KBM-7 (cell line): Measurements from ENCODE around the gene KIR3DL2.
A peak's percentile ranks its signal among the peaks of the same experiment; 100 is the strongest.
"Not testable (repeated sequence)": the region's sequence is repeated elsewhere in the genome, so short reads cannot be mapped to it uniquely, and the experiment has no call there.

Experiments used
- DNase-seq: peaks from one replicate; pipeline ENCODE4 v3.0.0-alpha.2; 2015
- in situ Hi-C: fragments of 300-500 bp; cut with MboI; formaldehyde crosslinking; loops from 2 replicates; pipeline ENCODE4 v1.14.3; 2020; ENCODE audit warnings: low sequenced_read_pairs, low pct_unique_long_range_greater_than_20kb, mixed read lengths

The KIR3DL2 gene

DNA sequence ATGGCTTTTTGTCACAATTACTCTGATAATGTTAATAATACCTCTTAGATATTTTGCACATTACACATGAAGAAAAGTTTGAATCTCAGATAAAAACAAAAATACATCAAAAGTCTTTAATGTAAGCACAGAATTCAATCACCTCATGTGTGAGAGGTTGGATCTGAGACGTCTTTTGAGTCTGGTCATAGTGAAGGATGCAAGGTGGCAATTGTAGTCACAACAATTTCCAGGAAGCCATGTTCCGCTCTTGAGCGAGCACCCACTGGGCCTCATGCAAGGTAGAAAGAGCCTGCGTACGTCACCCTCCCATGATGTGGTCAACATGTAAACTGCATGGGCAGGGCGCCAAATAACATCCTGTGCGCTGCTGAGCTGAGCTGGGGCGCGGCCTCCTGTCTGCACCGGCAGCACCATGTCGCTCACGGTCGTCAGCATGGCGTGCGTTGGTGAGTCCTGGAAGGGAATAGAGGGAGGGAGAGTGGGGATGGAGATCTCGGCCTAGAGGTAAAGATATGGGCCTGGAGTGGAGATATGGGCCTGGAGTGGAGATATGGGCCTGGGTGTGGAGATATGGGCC is at the start of gene KIR3DL2:
Gene KIR3DL2, plus strand, starts transcription at position 383 of the 580 bp plus-strand sequence. Its CDS starts 33 bp downstream, at position 416.
- in situ Hi-C loops = loop anchor here (25.0 kb wide), 1 partner anchor 363 kb away; no protein-coding TSS in a partner anchor
- not testable (repeated sequence) for DNase-seq

DNA sequence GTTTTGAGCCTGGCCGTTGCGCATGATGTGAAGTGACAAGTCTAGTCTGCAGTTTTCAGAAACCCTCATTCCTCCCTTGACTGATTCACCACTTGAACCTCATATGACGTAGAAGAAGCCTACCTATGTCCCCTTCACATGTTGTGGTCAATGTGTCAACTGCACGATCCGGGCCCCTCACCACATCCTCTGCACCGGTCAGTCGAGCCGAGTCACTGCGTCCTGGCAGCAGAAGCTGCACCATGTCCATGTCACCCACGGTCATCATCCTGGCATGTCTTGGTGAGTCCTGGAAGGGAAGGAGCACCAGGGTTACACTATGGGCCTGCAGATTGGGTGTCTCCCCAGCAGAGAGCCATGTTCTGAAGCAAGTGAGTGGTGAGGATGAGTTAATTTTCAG is 46.8 kb upstream of the KIR3DL2 start, which contains the start of gene KIR2DL4:
Gene KIR2DL4, plus strand, starts transcription at position 201 of the 400 bp plus-strand sequence. Its CDS starts 42 bp downstream, at position 243.
- in situ Hi-C loops = no loop called here

DNA sequence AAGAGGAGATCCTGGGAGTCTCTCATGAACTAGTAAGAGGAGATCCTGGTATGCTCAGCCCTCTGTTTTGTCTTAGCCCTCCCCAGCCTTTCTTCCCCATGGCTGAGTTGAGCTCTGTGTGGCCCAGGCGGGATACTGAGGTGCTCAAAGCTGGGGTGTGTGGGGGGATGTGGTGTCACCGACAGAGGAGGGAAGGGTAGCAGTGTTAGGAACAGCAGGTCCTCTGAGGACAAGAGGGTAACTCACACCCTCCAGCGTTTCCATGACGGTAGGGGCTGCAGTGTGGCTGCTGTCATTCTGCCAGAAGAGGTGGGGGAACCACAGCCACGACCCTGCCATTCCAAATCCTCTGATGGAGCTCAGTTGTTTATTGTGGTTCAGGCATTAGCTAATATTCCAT is 46.1 kb upstream of the KIR3DL2 start:
- DNase-seq = no peak
- in situ Hi-C loops = no loop called here

More for the DNA sequence above, 46.8 kb upstream of the KIR3DL2 start, which contains the start of gene KIR2DL4:
- DNase-seq = no peak

DNA sequence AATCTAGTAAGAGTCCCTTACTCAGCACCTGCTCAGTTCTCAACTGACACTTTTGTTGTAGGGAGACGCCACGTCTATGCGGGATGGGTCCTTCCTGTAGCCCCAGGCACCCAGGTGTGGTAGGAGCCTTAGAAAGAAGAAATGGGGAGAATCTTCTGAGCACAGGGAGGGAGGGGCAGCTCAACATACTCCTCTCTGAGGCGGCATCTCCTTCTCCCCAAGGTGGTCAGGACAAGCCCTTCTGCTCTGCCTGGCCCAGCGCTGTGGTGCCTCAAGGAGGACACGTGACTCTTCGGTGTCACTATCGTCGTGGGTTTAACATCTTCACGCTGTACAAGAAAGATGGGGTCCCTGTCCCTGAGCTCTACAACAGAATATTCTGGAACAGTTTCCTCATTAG is 45.7 kb upstream of the KIR3DL2 start:
- in situ Hi-C loops = no loop called here
- no peak for DNase-seq

DNA sequence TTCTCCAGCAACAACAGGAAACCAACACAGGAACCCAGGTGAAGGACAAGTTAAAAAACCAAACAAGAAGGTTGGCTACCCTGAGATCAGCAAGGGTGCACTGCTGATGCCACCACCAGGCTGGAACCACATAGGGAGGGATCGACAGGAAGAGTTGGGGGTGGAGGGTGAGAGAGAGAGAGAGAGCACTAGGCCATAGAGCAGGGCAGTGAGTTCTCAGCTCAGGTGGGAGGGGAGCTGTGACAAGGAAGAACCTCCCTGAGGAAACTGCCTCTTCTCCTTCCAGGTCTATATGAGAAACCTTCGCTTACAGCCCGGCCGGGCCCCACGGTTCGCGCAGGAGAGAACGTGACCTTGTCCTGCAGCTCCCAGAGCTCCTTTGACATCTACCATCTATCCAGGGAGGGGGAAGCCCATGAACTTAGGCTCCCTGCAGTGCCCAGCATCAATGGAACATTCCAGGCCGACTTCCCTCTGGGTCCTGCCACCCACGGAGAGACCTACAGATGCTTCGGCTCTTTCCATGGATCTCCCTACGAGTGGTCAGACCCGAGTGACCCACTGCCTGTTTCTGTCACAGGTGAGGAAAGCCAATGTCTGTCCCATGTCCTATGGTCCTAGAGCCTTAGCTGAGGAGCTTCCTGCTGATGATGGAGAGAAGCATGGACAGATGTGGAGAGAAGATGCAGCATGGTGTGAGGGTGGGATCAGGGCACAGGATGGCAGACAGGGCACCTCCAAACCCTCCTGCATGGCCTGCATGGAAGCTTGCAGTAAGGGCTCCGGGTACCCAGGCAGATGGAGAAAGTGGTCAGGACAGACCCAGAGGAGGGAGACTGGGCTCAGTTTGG is 44.4 kb upstream of the KIR3DL2 start:
- DNase-seq = no peak

DNA sequence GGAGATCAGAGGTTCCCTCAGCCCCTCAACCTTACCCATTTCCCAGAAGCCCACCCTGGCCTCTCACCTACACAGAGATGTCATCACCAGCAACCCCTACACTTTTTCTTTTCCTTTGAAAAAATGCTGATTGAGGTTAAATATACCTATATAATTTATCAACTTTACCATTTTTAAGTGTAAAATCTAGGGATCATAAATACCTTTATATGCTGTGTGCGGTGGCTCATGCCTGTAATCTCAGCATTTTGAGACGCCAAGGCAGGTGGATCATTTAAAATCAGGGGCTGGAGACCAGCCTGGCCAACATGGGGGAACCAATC is 43.8 kb upstream of the KIR3DL2 start:
- DNase-seq = no peak
- in situ Hi-C loops = no loop called here

More for the DNA sequence above, 44.4 kb upstream of the KIR3DL2 start:
- in situ Hi-C loops = no loop called here

DNA sequence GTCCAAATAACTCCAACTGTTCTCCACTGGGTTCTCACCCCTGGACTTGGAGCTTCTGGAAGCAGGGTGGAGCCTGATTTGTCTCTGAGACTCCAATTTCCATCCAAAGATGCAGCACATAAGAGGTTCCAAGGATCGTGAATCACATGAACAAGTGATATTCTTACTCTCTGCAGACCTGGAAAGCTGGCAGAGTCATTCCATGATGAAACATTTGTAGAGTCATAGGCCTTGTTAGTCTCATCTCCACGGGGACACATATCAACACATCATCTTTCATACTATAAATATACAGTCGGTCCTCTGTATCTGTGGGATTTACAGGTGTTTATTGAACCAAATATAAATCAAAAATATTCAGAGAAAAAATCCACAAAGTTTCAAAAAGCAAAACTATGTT is 35.7 kb upstream of the KIR3DL2 start:
- in situ Hi-C loops, DNase-seq: not testable (repeated sequence)

DNA sequence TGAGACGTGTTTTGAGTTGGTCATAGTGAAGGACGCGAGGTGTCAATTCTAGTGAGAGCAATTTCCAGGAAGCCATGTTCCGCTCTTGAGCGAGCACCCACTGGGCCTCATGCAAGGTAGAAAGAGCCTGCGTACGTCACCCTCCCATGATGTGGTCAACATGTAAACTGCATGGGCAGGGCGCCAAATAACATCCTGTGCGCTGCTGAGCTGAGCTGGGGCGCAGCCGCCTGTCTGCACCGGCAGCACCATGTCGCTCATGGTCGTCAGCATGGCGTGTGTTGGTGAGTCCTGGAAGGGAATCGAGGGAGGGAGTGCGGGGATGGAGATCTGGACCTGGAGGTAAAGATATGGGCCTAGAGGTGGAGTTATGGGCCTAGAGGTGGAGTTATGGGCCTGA is 34.0 kb upstream of the KIR3DL2 start, which contains the start of gene KIR3DL1:
Gene KIR3DL1, plus strand, starts transcription at position 218 of the 400 bp plus-strand sequence.
- DNase-seq, in situ Hi-C loops: not testable (repeated sequence)

DNA sequence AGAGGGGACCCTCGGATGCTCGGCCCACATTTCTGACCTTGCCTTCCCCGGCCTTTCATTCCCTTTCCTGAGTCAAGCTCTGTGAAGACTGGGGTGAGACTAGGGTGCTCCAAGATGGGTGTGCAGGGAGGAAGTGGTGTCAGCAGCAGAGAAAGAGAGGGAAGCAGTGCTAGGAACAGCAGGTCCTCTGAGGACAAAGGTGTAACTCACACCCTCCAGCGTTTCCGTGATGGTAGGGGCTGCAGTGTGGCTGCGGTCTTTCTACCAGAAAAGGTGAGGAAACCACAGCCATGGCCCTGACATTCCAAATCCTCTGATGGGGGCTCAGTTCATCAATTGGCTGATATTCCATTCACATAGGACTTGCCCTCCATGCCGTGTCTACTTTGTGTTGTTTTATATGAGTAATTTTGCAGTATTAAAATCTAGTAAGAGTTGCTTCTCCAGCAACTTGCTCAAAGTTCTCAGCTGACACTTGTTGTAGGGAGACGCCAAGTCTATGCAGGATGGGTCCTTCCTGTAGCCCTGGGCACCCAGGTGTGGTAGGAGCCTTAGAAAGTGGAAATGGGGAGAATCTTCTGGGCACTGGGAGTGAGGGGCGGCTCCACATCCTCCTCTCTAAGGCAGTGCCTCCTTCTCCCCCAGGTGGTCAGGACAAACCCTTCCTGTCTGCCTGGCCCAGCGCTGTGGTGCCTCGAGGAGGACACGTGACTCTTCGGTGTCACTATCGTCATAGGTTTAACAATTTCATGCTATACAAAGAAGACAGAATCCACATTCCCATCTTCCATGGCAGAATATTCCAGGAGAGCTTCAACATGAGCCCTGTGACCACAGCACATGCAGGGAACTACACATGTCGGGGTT is 32.3 kb upstream of the KIR3DL2 start:
- in situ Hi-C loops = no loop called here
- no peak for DNase-seq

DNA sequence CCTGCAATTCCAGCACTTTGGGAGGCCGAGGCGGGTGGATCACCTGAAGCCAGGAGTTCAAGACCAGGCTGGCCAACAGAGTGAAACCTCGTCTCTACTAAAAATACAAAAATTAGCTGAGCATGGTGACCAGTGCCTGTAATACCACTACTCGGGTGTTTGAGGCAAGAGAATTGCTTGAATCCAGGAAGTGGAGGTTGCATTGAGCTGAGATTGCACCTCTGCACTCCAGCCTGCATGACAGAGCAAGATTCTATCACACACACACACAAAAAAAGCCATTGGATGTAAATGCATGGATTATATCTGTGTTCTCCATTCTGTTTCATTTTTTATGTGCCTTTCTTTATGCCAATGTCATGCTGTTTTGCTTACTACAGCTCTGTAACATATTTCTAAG is 25.8 kb upstream of the KIR3DL2 start:
- in situ Hi-C loops, DNase-seq: not testable (repeated sequence)

DNA sequence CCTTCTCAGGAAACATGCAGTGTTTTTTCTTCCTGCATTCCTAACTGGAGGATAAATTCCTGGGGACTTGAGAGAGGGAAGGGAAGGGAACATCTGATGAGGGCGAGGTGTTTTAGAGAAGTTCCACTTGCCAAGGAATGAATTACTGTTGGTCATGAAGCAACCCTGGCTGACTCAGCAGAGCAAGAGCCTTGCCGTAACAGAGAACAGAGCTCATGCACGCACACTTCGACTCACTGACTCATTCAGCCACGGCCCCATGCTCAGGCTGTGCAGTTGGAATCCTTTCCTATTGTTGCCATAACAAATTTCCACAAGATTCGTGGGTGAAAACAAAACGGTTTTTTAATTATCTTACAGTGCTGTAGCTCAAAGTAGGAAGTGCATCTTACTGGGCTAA is 24.9 kb upstream of the KIR3DL2 start:
- in situ Hi-C loops, DNase-seq: not testable (repeated sequence)

DNA sequence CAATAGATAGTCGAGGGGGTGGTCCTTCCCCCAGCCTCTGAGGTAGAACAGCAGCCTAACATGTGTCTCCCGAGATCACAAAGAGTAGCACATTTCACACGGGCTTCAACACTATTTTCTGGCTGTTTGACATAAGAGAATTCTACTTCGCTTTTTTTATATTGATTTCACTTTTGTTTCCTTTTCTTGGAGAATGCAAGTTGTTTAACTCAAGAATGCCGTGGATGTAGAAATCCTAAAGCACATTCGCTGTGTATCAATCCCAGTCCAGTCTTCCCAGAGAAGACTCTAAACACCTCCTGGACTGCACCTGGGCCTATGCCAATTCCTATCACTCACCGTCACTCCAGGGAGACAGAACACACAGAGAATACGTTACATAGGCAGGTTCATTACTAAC is 22.2 kb upstream of the KIR3DL2 start:
- DNase-seq, in situ Hi-C loops: not testable (repeated sequence)

DNA sequence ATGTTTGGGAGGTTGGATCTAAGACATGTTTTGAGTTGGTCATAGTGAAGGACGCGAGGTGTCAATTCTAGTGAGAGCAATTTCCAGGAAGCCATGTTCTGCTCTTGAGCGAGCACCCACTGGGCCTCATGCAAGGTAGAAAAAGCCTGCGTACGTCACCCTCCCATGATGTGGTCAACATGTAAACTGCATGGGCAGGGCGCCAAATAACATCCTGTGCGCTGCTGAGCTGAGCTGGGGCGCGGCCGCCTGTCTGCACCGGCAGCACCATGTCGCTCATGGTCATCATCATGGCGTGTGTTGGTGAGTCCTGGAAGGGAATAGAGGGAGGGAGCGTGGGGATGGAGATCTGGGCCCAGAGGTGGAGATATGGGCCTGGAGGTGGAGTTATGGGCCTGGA is 17.7 kb upstream of the KIR3DL2 start, which contains the start of gene KIR2DS4:
Gene KIR2DS4, plus strand, starts transcription at position 181 of the 400 bp plus-strand sequence.
- in situ Hi-C loops, DNase-seq: not testable (repeated sequence)

DNA sequence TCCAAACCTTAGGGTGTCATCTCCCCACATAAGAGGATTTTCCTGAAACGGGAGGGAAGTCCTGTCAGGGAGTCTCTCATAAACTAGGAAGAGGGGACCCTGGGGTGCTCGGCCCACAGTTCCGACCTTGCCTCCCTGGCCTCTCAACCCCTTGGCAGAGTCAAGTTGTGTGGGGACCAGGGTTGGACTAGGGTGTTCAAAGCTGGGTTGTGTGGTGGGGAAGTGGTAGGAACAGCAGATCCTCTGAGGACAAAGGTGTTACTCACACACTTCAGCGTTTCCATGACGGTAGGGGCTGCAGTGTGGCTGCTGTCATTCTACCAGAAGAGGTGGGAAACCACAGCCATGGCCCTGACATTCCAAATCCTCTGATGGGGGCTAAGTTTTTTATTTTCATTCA is 15.1 kb upstream of the KIR3DL2 start:
- DNase-seq, in situ Hi-C loops: not testable (repeated sequence)

DNA sequence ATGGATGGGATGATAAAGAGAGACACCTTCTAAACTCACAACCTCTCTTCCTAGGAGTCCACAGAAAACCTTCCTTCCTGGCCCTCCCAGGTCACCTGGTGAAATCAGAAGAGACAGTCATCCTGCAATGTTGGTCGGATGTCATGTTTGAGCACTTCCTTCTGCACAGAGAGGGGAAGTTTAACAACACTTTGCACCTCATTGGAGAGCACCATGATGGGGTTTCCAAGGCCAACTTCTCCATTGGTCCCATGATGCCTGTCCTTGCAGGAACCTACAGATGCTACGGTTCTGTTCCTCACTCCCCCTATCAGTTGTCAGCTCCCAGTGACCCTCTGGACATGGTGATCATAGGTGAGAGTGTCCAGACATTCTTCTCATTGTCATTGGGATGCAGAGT is 12.7 kb upstream of the KIR3DL2 start:
- in situ Hi-C loops, DNase-seq: not testable (repeated sequence)

DNA sequence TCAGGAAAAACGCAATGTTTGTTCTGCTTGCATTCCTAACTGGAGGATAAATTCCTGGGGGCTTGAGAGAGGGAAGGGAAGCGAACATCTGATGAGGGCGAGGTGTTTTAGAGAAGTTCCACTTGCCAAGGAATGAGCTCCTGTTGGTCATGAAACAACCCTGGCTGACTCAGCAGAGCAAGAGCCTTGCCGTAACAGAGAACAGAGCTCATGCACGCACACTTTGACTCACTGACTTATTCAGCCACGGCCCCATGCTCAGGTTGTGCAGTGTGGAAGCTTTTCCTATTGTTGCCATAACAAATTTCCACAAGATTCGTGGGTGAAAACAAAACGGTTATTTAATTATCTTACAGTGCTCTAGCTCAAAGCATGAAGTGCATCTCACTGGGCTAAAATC is 7.1 kb upstream of the KIR3DL2 start:
- in situ Hi-C loops, DNase-seq: not testable (repeated sequence)

DNA sequence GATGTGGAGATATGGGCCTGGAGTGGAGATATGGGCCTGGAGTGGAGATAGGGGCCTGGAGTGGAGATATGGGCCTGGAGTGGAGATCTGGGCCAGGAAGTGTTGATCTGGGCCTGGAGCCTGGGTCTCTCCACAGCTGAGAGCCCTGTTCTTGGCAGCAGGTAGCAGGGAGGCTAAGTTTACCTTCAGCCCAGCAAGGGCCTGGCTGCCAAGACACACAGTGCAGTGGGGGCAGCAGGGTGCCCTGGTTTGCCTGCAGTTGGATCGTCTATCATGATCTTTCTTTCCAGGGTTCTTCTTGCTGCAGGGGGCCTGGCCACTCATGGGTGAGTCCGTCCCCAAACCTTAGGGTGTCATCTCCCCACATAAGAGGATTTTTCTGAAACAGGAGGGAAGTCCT is 687 bp downstream of the KIR3DL2 start:
- DNase-seq = no peak
- in situ Hi-C loops = loop anchor here (25.0 kb wide), 1 partner anchor 364 kb away; no protein-coding TSS in a partner anchor

DNA sequence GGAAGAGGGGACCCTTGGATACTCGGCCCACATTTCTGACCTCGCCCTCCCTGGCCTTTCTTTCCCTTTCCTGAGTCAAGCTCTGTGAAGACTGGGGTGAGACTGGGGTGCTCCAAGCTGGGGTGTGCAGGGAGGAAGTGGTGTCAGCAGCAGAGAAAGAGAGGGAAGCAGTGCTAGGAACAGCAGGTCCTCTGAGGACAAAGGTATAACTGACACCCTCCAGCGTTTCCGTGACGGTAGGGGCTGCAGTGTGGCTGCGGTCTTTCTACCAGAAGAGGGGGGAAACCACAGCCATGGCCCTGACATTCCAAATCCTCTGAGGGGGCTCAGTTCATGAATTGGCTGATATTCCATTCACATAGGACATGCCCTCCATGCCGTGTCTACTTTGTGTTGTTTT is 1.1 kb downstream of the KIR3DL2 start:
- peak; percentile 8 for DNase-seq
- in situ Hi-C loops = loop anchor here (25.0 kb wide), 1 partner anchor 364 kb away; no protein-coding TSS in a partner anchor

DNA sequence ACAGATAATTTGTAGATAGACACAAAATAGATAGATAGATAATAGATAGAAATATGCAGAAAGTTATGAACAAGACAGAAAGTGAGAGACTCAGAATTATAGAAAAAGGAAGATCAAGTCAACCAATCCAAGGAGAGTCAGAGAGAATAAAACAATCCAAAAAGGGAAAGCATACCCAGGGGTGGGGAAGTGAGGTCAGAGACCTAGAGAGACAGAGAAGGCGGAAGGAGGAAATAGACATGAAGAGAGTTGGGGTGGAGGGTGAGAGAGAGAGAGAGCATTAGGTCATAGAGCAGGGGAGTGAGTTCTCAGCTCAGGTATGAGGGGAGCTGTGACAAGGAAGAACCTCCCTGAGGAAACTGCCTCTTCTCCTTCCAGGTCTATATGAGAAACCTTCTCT is 5.0 kb downstream of the KIR3DL2 start:
- in situ Hi-C loops = loop anchor here (25.0 kb wide), 1 partner anchor 368 kb away; no protein-coding TSS in a partner anchor
- not testable (repeated sequence) for DNase-seq
